HepG2 (cell line): ENCODE measurements around the gene STK10. TPM values are rescaled to one million over a fixed set of nuclear protein-coding genes. Genes with fewer than 3 reads are reported as not detected.

Experiments
- CHCHD3 ChIP-seq: sonication (generic); formaldehyde crosslinking; IDR thresholded peaks from 2 replicates; pipeline ENCODE4 v1.8.0; 2022; ENCODE audit warnings: mild to moderate bottlenecking, missing genetic modification reagents, moderate library complexity
- FOXA3 ChIP-seq: IDR thresholded peaks from 2 replicates; pipeline ENCODE4 v1.6.1; 2016; ENCODE audit warnings: missing genetic modification reagents, missing compliant biosample characterization
- GATAD1 ChIP-seq: IDR thresholded peaks from 2 replicates; pipeline ENCODE4 v1.6.1; 2016; ENCODE audit warnings: missing genetic modification reagents, missing compliant biosample characterization
- HMGXB3 ChIP-seq: sonication (generic); formaldehyde crosslinking; IDR thresholded peaks from 2 replicates; pipeline ENCODE4 v1.4.0; 2020; ENCODE audit warnings: missing genetic modification reagents, borderline replicate concordance
- HNF4A ChIP-seq: sonication (generic); formaldehyde crosslinking; IDR thresholded peaks from 2 replicates; pipeline ENCODE4 v1.4.0; 2020; ENCODE audit warnings: missing genetic modification reagents
- KLF6 ChIP-seq: IDR thresholded peaks from 2 replicates; pipeline ENCODE4 v1.8.0; 2016; ENCODE audit warnings: missing biosample characterization, missing genetic modification reagents
- POGZ ChIP-seq: sonication (generic); formaldehyde crosslinking; IDR thresholded peaks from 2 replicates; pipeline ENCODE4 v1.4.0; 2020; ENCODE audit warnings: mild to moderate bottlenecking, missing genetic modification reagents
- RARG ChIP-seq: sonication (generic); formaldehyde crosslinking; IDR thresholded peaks from 2 replicates; pipeline ENCODE4 v1.4.0; 2020; ENCODE audit warnings: low read depth, mild to moderate bottlenecking, missing genetic modification reagents
- RNF2 ChIP-seq: fragments of 450-650 bp; conservative IDR thresholded peaks from 2 replicates; pipeline ENCODE4 v1.6.1; 2016; ENCODE audit warnings: low read depth
- SRSF9 ChIP-seq: fragments of 200-400 bp; formaldehyde crosslinking; IDR thresholded peaks from 2 replicates; pipeline ENCODE4 v1.6.1; 2018; ENCODE audit warnings: borderline replicate concordance, mild to moderate bottlenecking, low read depth, low read length; ENCODE audit not compliant: insufficient read depth, poor library complexity, severe bottlenecking
- ZBTB20 ChIP-seq: sonication (generic); formaldehyde crosslinking; IDR thresholded peaks from 2 replicates; pipeline ENCODE4 v1.8.1; 2023; ENCODE audit warnings: missing genetic modification reagents, low read depth, mild to moderate bottlenecking, borderline replicate concordance
- ZFP37 ChIP-seq: sonication (generic); formaldehyde crosslinking; IDR thresholded peaks from 2 replicates; pipeline ENCODE4 v1.4.0; 2020; ENCODE audit warnings: missing genetic modification reagents, borderline replicate concordance
- ZMYM3 ChIP-seq: sonication (generic); formaldehyde crosslinking; IDR thresholded peaks from 2 replicates; pipeline ENCODE4 v1.5.1; 2020; ENCODE audit warnings: mild to moderate bottlenecking, missing genetic modification reagents
- ZNF143 ChIP-seq: sonication (generic); formaldehyde crosslinking; IDR thresholded peaks from 2 replicates; pipeline ENCODE4 v1.4.0; 2020; ENCODE audit warnings: missing genetic modification reagents
- ZNF160 ChIP-seq: sonication (generic); formaldehyde crosslinking; IDR thresholded peaks from 2 replicates; pipeline ENCODE4 v1.8.0; 2022; ENCODE audit warnings: mild to moderate bottlenecking, inconsistent platforms, missing genetic modification reagents
- ZNF18 ChIP-seq: sonication (generic); formaldehyde crosslinking; IDR thresholded peaks from 2 replicates; pipeline ENCODE4 v1.8.0; 2022; ENCODE audit warnings: mild to moderate bottlenecking, missing genetic modification reagents; ENCODE audit not compliant: insufficient replicate concordance
- ZNF737 ChIP-seq: sonication (generic); formaldehyde crosslinking; IDR thresholded peaks from 2 replicates; pipeline ENCODE4 v1.5.0; 2020; ENCODE audit warnings: missing genetic modification reagents, mild to moderate bottlenecking, borderline replicate concordance
- ZNF792 ChIP-seq: IDR thresholded peaks from 2 replicates; pipeline ENCODE4 v1.6.1; 2016
- ZSCAN21 ChIP-seq: sonication (generic); formaldehyde crosslinking; IDR thresholded peaks from 2 replicates; pipeline ENCODE4 v1.8.0; 2022; ENCODE audit warnings: mild to moderate bottlenecking, missing genetic modification reagents, moderate library complexity, borderline replicate concordance
- polyA plus RNA-seq, 8 experiments: library from polyadenylated mRNA; depleted of rRNA in 3 of 8; stranded (reverse) in 7 of 8; unstranded in 1 of 8; fragments of >200 nt; fragmentation: Illumina TruSeq in 4 of 8; extraction: Trizol in 4 of 8; gene quantifications; 2 replicates each; pipeline versions ENCODE4 v1.2.1 to v1.2.3, GENCODE V29; 2011 to 2016; ENCODE audit warnings: low read depth in 4 of 8, missing spikeins in 1 of 8, mixed read lengths in 1 of 8; ENCODE audit not compliant: insufficient read depth in 1 of 8
- total RNA-seq, 5 experiments: library from RNA; depleted of rRNA; stranded (reverse); fragments of >200 nt; fragmentation: Illumina TruSeq; extraction: Trizol; gene quantifications; 2 replicates each; pipeline ENCODE4 v1.2.3, GENCODE V29; 2016; ENCODE audit warnings: low read depth in 1 of 5
- TF ChIP-seq, protein P1 (sequence below): sonication (generic); formaldehyde crosslinking; IDR thresholded peaks from 2 replicates; pipeline ENCODE4 v1.4.0; 2020; ENCODE audit warnings: mild to moderate bottlenecking, low read depth, missing genetic modification reagents

Gene STK10
- total and polyA plus RNA-seq, 2 of the 13 experiments (the other 11 are each of a cell fraction or from before 2014, with no cell fraction given): 7.0 to 7.2 TPM

DNA sequence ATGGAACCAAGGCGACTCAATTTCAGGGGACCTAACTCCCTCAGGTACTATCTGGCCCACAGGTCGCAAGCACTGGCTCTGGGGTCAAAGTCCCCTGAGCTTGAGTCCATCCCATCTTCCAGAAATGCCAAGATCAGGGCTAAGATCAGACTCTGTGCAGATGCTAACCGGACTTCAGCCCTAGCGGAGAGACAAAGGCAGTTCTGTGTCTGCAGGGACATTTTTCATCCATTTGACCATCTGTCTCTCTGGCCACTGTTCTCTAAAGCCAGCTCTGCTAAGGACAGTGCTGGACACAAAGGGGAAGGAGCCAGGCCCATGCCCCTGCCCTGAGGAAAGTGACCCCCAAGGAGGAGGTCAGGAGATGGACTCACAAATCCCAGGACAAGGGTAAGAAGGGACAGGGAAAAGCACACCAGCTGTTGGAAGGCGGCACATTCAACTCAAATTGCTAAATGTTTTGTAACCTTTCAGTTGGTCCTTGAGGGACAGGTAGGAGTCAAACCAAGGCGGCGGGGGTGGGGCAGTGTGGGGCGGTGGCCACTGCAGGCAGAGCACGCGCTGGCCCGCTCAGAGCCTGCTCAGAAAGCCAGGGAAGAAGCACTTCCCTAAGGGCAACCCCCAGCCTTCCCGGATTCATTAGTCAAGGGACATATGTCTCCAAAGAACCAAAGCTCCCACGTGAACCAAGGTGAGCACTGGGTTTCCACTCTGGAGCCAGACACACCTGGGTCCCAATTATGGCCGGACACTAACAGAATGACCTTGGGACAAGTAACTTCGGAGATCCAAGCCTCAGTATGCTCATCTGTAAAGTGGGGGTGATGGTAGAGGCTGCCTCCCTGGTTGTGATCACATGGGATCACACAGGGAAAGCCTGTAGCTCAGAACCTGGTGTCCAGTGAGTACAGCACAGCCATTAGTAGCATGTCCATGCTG is 42.8 kb downstream of the STK10 start (continued):
- TF ChIP-seq FOXA3 (CRISPR knock-in tag) (no peak), ZNF737 (CRISPR knock-in tag) (no peak), HMGXB3 (CRISPR knock-in tag) (no peak), GATAD1 (CRISPR knock-in tag) (no peak), RARG (CRISPR knock-in tag) (no peak), RNF2 (no peak), ZNF792 (CRISPR knock-in tag) (no peak), CHCHD3 (no peak), ZNF143 (CRISPR knock-in tag) (no peak), SRSF9 (no peak), ZMYM3 (CRISPR knock-in tag) (peak; percentile 56; the same call in 1 of the 2 replicates), ZFP37 (CRISPR knock-in tag) (no peak), HNF4A (CRISPR knock-in tag) (peak; percentile 64), KLF6 (CRISPR knock-in tag) (no peak), ZSCAN21 (CRISPR knock-in tag) (no peak), ZBTB20 (CRISPR knock-in tag) (no peak), POGZ (CRISPR knock-in tag) (no peak), ZNF18 (no peak), ZNF160 (no peak)
- TF ChIP-seq, protein P1, sequence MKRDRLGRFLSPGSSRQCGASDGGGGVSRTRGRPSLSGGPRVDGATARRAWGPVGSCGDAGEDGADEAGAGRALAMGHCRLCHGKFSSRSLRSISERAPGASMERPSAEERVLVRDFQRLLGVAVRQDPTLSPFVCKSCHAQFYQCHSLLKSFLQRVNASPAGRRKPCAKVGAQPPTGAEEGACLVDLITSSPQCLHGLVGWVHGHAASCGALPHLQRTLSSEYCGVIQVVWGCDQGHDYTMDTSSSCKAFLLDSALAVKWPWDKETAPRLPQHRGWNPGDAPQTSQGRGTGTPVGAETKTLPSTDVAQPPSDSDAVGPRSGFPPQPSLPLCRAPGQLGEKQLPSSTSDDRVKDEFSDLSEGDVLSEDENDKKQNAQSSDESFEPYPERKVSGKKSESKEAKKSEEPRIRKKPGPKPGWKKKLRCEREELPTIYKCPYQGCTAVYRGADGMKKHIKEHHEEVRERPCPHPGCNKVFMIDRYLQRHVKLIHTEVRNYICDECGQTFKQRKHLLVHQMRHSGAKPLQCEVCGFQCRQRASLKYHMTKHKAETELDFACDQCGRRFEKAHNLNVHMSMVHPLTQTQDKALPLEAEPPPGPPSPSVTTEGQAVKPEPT (CRISPR knock-in tag): no peak
